Right ventricle myocardium inferior (tissue), 1 donor: ENCODE measurements around the gene CRHR2. TPM values are rescaled to one million over a fixed set of nuclear protein-coding genes. Genes with fewer than 3 reads are reported as not detected.
"Not testable (repeated sequence)": the region's sequence is repeated elsewhere in the genome, so short reads cannot be mapped to it uniquely, and the experiment has no call there.

Experiments
- ATAC-seq: fragments of 200-7000 bp; cut with Tn5 transposase; one replicate; pipeline ENCODE4 v1.9.1; 2020; ENCODE audit warnings: mild to moderate bottlenecking, moderate library complexity
- DNase-seq: peaks from one replicate; pipeline ENCODE4 v3.0.0; 2021; ENCODE audit errors: missing footprints
- intact Hi-C: fragments of 100-400 bp; cut with DNase I; formaldehyde crosslinking; loops from one replicate; pipeline ENCODE4 v1.11.0; 2022
- total RNA-seq: library from RNA; stranded (reverse); fragmentation: NEBNext Ultra II Directional; extraction: Animal tissue kit (Norgen Biotek cat#: 25700); gene quantifications from one replicate; pipeline ENCODE4 v1.2.1, GENCODE V29; 2021
- donor health status: DM: no; HTN: yes; CAD: no; lungs with severe emphysema.

The CRHR2 gene
- total RNA-seq, 1 donor from 2014 or later, result 0.35 TPM

- ATAC-seq (no peak), DNase-seq (no peak)
- intact Hi-C loops, result no loop called here
Observed at GRCh38 chr7:30644286-30644955, 37.8 kb downstream of the CRHR2 start.

GRCh38 chr7:30642789-30643188, 39.5 kb downstream of the CRHR2 start:
- DNase-seq, result no peak
- intact Hi-C loops, result no loop called here
- ATAC-seq, result no peak

DNA sequence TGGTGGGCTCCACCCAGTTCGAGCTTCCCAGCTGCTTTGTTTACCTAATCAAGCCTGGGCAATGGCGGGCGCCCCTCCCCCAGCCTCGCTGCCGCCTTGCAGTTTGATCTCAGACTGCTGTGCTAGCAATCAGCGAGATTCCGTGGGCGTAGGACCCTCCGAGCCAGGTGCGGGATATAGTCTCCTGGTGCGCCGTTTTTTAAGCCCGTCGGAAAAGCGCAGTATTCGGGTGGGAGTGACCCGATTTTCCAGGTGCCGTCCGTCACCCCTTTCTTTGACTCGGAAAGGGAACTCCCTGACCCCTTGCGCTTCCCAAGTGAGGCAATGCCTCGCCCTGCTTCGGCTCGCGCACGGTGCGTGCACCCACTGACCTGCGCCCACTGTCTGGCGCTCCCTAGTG, 39.9 kb downstream of the CRHR2 start:
- intact Hi-C loops, DNase-seq, ATAC-seq: not testable (repeated sequence)

DNA sequence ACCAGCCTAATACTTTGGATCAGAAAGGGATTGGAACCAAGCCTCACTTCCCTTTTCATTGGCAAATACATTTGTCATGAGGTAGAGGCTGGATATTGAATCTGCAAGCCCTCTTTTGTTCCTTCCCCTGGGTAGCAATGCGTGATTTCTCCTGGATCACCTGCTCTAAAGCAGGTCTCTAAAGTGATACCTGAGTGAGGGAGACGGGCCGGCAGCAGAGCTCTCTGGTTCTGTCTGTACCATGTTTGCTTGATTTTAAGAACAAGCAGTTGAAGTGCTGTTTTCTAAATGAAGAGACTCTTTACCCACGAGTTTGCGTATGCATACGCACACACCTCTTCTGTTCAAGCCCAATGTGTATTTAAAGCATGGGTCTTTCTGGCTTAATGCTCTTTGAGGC, 46.5 kb downstream of the CRHR2 start:
- ATAC-seq (no peak), DNase-seq (no peak)
- intact Hi-C loops, result no loop called here

GRCh38 chr7:30634634-30635201, 47.5 kb downstream of the CRHR2 start:
- intact Hi-C loops, result no loop called here
- ATAC-seq (no peak), DNase-seq (no peak)

DNA sequence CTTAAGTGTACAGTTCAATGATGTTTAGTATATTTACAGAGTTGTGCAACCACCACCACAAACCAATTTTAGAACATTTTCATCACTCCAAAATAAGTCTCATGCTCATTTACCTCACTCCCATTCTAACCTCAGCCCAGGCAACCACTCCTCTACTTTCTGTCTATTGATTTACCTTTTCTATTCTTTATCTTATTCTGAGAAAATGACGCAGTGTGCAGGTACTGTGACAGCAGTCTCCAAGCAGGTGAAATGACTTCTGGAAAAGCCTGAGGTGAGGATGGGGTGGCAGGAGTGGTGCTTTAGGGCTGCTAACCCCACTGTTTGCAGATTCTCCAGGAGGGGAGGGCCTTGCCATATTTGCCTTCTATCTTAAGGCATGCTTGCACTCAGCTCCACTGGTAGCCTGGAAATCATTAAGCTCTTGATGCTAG, 48.0 kb downstream of the CRHR2 start:
- intact Hi-C loops, result no loop called here
- DNase-seq, result no peak
- ATAC-seq, result no peak

DNA sequence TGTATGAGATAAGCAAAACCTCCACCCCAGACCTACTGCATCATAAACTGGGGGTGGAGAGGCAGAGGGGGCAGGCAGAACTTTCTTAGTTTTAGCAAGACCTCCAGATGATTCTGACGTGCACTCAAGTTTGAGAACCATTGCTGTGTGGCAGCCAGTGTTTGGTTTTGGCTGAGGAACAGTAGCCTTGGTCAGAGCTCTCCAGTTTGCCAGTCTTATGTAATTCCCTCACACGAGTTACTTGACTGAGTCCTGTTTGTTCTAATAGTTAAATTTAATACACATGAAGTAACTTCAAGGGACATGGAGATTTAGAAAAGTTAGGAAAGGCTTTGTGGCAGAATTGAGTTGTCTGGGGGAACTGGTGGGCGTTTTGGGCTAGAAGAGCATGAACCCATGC, 49.0 kb downstream of the CRHR2 start:
- intact Hi-C loops, result no loop called here
- ATAC-seq (no peak), DNase-seq (no peak)

DNA sequence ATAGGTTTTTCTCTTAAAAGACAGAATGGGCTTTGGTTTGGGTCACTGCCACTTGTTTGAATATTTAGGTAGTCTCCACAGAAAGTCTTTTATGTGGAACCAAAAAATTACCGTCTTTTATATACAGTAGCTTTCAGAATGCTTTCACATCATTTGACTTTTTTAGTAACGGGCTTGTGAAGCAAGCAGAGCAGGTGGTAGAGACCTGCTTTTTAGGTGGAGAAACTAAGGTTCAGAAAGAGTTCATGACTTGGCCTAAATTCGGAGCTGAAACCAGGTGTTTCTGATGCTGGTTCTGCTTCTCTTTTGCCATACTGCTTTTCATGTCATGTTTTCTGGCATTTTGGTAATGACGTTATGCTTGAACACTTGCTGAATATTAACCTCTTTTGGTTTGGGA, 51.3 kb downstream of the CRHR2 start:
- DNase-seq, result no peak
- intact Hi-C loops, result no loop called here
- ATAC-seq, result no peak

DNA sequence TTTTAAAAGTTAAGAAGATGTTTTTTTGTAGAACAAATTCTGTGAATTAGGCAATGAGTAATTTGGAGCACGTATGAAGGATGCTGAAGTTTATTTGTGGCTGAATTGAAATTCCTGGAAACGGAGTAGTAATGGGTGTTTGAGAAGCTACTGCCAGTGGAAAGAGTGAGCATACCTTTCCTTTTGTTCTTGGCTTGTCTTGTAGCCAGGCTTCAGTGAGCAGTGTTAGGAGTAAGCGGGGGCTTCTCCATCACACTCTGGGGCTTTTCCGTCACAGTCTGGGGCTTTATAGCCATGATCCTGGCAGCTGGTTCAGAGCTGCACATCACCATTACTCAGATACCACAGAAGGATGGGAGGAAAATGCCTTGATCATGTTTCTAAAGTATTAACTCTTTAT, 55.2 kb downstream of the CRHR2 start:
- intact Hi-C loops, result loop anchor here (5.0 kb wide), 1 partner anchor 115 kb away; no protein-coding TSS in a partner anchor
- no peak for DNase-seq
- no peak for ATAC-seq

GRCh38 chr7:30625283-30625682, 57.0 kb downstream of the CRHR2 start:
- intact Hi-C loops, result loop anchor here (5.0 kb wide), 1 partner anchor 117 kb away; no protein-coding TSS in a partner anchor
- ATAC-seq, result no peak
- no peak for DNase-seq

DNA sequence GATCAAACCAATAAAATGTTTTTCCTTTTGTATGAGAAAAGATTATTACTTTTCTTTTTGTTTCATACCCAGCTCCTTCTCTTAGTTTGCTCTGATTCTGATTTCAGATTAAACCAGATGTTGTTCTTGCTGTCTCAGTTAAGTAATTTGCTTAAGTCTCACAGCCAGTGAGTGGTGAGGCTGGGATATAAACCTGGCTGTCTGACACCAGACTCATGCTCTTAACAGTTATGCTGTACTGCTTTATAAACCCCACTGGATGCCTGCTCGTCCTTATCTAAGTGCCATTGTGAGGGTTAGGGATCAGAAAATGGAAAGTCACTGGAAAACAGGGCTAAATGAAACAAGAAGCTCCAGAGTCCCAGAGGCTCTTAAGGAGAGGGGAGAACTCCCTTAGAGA, 63.3 kb downstream of the CRHR2 start:
- ATAC-seq (no peak), DNase-seq (no peak)
- intact Hi-C loops, result no loop called here

DNA sequence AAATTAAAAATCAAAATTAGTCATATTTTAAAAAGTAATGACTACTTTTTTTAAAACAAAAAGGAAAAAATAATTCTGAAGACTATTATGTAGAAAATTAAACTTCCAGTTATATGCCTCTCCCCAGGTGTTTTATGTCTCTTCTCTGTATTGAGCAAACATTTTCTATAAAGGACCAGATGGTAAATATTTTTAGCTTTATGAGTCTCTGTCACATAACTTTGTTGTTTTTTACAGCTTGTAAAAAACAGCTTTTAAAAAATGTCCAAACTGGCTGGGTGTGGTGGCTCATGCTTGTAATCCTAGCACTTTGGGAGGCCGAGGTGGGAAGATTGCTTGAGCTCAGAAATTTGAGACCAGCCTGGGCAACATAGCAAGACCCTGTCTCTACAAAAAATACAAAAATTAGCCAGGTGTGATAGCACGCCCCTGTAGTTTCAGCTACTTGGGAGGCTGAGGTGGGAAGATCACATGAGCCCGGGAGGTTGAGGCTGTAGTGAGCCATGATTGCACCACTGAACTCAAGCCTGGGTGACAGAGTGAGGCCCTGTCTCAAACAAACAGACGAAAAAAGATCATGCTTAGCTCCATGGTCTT, 64.1 kb downstream of the CRHR2 start:
- DNase-seq, result no peak
- no peak for ATAC-seq
- intact Hi-C loops, result no loop called here

- no peak for ATAC-seq
- intact Hi-C loops, result no loop called here
- no peak for DNase-seq
Observed at GRCh38 chr7:30617359-30617758, 64.9 kb downstream of the CRHR2 start.

GRCh38 chr7:30616318-30616717, 65.9 kb downstream of the CRHR2 start:
- ATAC-seq, result no peak

GRCh38 chr7:30613366-30614325, 68.6 kb downstream of the CRHR2 start:
- intact Hi-C loops, result no loop called here
- ATAC-seq (no peak), DNase-seq (no peak)

More at GRCh38 chr7:30616318-30616717, 65.9 kb downstream of the CRHR2 start:
- intact Hi-C loops, result no loop called here
- DNase-seq, result no peak

- ATAC-seq (no peak), DNase-seq (no peak)
- intact Hi-C loops, result no loop called here
Observed at GRCh38 chr7:30612658-30613265, 69.5 kb downstream of the CRHR2 start.

GRCh38 chr7:30605832-30606231, 76.4 kb downstream of the CRHR2 start:
- no peak for ATAC-seq
- DNase-seq, result no peak
- intact Hi-C loops, result no loop called here

GRCh38 chr7:30604901-30605300, 77.4 kb downstream of the CRHR2 start:
- ATAC-seq (no peak), DNase-seq (no peak)
- intact Hi-C loops, result no loop called here
